BJ (cell line): Measurements from ENCODE around the gene DGKD. TPM values are rescaled to one million over a fixed set of nuclear protein-coding genes. Genes with fewer than 3 reads are reported as not detected.

Source experiments
- CTCF ChIA-PET: fragments of 350-600 bp; formaldehyde crosslinking; extraction: SDS; loops from one replicate; lab custom pipeline; 2021; ENCODE audit warnings: antibody characterized with exemption, inconsistent platforms; lab: Yijun Ruan, JAX
- POLR2A ChIA-PET: fragments of 300-600 bp; sonication (Branson Sonifier 250); formaldehyde crosslinking; extraction: SDS; loops from one replicate; lab custom pipeline; 2021; ENCODE audit warnings: antibody characterized with exemption; lab: Charles Lee
- DNase-seq: peaks from one replicate; pipeline ENCODE4 v3.0.0-alpha.2; 2011; ENCODE audit warnings: low read depth
- H3K27me3 ChIP-seq: 2 replicates; pipeline ENCODE4 v1.6.0; 2011; ENCODE audit warnings: low read length; ENCODE audit not compliant: control insufficient read depth, insufficient read depth
- H3K36me3 ChIP-seq: 2 replicates; pipeline ENCODE4 v1.5.1; 2011; ENCODE audit warnings: low read length; ENCODE audit not compliant: control insufficient read depth, insufficient read depth
- H3K4me3 ChIP-seq: 2 replicates; pipeline ENCODE4 v1.5.1; 2011; ENCODE audit warnings: low read depth, mild to moderate bottlenecking, control low read depth, low read length
- polyA plus RNA-seq: library from polyadenylated mRNA; depleted of rRNA; stranded (reverse); fragments of >200 nt; gene quantifications from 2 replicates; pipeline ENCODE4 v1.2.3, GENCODE V29; 2011
- TF ChIP-seq, protein P1 (sequence below): IDR thresholded peaks from 2 replicates; pipeline ENCODE4 v1.5.1; 2011; ENCODE audit warnings: low read depth, mild to moderate bottlenecking, control low read depth, inconsistent platforms, low read length, moderate library complexity; ENCODE audit not compliant: insufficient read depth

DGKD gene
- polyA plus RNA-seq, 1 experiment: 8.5 TPM

DNA sequence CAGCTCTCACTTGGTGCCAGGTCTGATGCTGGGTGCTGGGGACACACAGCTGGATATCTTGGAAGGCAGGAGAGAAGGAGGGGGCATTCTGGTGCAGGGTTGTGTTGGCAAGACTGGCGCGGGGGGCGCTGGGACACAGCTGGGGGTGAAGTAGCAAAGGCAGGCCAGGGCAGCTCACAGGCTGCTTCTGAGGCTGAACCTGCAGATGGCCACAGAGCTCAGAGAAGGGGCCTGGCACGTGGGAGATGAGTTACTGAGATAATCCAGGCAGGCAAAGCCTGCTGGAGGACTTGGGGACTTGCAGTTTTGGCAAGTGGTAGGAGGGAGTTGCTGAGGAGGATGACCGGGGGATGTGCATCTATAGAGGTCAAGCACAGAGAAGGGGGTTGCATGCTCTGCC is 16.2 kb upstream of the DGKD start:
- H3K4me3 ChIP-seq: no peak overlapping the region
- CTCF ChIA-PET: interaction anchor here (0.6 to 1.5 kb wide), 3 partner anchors 9 to 111 kb away, joined by 3 to 4 read pairs (median 3); no protein-coding TSS in a partner anchor

DNA sequence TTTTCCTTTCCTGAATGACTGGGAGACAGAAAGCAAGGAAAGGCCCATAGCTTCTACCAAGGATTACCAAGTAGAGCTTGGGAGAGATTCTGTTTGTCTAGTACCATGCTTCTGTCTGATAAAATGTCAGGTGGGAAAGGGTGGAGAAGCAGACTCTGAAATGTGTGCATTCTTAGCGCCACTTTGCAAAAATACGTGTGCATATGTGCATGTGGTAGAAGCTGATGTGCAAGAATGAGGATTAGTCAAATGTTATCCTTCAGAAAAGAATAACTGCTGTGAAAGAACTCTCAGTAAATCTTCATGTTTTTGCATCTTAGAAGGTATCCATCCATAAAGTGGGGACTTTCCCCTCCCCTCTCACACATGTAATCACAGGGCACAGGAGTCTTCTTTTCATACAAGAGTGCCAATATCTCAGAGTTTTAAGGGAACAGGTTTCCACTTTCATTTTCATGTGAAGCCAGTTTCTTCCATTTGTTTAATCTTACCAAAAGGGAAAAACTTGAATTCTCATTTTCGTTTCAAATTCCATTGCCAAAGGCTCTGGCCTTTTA is 15.4 kb upstream of the DGKD start:
- no peaks in the 10 kb centered on the region for H3K36me3 ChIP-seq
- H3K4me3 ChIP-seq: no peak overlapping the region
- peaks cover 11% of the 10 kb centered on the region for H3K27me3 ChIP-seq
- no peak for DNase-seq
- TF ChIP-seq, protein P1, sequence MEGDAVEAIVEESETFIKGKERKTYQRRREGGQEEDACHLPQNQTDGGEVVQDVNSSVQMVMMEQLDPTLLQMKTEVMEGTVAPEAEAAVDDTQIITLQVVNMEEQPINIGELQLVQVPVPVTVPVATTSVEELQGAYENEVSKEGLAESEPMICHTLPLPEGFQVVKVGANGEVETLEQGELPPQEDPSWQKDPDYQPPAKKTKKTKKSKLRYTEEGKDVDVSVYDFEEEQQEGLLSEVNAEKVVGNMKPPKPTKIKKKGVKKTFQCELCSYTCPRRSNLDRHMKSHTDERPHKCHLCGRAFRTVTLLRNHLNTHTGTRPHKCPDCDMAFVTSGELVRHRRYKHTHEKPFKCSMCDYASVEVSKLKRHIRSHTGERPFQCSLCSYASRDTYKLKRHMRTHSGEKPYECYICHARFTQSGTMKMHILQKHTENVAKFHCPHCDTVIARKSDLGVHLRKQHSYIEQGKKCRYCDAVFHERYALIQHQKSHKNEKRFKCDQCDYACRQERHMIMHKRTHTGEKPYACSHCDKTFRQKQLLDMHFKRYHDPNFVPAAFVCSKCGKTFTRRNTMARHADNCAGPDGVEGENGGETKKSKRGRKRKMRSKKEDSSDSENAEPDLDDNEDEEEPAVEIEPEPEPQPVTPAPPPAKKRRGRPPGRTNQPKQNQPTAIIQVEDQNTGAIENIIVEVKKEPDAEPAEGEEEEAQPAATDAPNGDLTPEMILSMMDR: no peak
- ChIA-PET POLR2A (no interaction called here), CTCF (interaction anchor here (1.3 kb wide), 1 partner anchor 110 kb away, joined by 3 read pairs; no protein-coding TSS in a partner anchor)

More for the DNA sequence above, 16.2 kb upstream of the DGKD start:
- H3K27me3 ChIP-seq: peaks cover 13% of the 10 kb centered on the region
- TF ChIP-seq, protein P1: no peak
- POLR2A ChIA-PET: no interaction called here
- DNase-seq: no peak
- no peaks in the 10 kb centered on the region for H3K36me3 ChIP-seq

DNA sequence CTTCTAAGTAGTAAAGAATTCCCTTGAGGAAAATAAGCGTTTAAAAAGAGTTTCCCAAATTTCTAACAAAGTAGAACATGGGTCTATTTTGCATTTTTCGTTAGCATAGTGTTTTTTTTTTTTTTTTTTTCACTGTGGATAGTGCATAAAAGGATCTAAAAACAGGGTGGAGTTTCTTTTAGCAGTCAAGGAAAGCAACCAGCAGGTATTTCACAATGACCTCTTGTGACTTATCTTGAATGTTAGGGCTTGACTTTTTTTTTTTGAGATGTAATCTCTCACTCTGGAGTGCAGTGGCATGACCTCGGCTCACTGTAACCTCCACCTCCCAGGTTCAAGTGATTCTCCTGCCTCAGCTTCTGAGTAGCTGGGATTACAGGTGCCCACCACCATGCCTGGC is 14.9 kb upstream of the DGKD start:
- Histone ChIP-seq H3K36me3 (no peaks in the 10 kb centered on the region), H3K27me3 (peaks cover 10% of the 10 kb centered on the region), H3K4me3 (no peak overlapping the region)
- TF ChIP-seq, protein P1: no peak
- CTCF ChIA-PET: interaction anchor here (1.2 kb wide), 1 partner anchor 11 kb away, joined by 4 read pairs; no protein-coding TSS in a partner anchor
- POLR2A ChIA-PET: no interaction called here
- DNase-seq: no peak

DNA sequence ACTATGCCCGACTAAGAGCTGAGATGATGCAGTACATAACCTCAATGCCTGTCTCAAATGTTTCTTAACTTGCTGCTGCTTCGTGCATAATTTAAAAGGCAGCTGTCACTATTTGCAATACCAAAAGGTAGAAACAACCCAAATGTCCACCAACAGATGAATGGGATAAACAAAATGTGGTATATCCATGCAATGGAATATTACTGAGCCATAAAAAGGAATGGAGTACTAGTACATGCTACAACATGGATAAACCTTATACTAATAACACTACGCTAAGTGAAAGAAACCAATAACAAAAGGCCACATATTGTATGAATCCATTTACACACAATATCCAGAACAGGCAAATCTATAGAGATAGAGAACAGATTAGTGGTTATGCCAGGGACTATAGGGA is 13.0 kb upstream of the DGKD start:
- no peaks in the 10 kb centered on the region for H3K36me3 ChIP-seq
- ChIA-PET POLR2A (no interaction called here), CTCF (interaction anchor here (1.5 kb wide), 1 partner anchor 9 kb away, joined by 4 read pairs; no protein-coding TSS in a partner anchor)
- TF ChIP-seq, protein P1: no peak
- peaks cover 3% of the 10 kb centered on the region for H3K27me3 ChIP-seq
- H3K4me3 ChIP-seq: no peak overlapping the region
- DNase-seq: no peak

DNA sequence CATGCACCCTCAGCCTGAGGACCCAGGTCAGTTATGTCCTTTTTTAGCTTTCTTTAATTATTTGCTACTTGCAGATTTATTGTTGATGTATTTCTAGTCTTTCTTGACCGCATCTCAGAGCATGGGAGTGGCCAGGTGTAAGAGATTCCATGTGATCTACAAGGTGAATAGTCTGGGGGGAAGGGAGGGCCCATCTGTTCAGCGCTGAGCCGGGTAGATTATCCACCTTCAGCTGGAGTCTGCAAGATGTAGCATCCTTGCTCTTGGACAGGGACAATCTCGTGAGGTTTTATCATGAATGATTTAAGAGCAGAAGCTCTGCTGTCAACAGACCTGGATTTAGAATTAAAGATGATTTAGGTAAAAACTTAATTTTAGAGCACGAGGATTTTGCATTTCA is 12.0 kb upstream of the DGKD start:
- CTCF ChIA-PET: interaction anchor here (1.5 kb wide), 1 partner anchor 8 kb away, joined by 4 read pairs; no protein-coding TSS in a partner anchor
- H3K27me3 ChIP-seq: peaks cover 3% of the 10 kb centered on the region
- no peaks in the 10 kb centered on the region for H3K36me3 ChIP-seq
- TF ChIP-seq, protein P1: no peak
- no peak overlapping the region for H3K4me3 ChIP-seq
- POLR2A ChIA-PET: no interaction called here
- no peak for DNase-seq
